HG02588 (cell line): Measurements from ENCODE around the gene PTEN.
"Not testable (repeated sequence)": the region's sequence is repeated elsewhere in the genome, so short reads cannot be mapped to it uniquely, and the experiment has no call there.

ENCODE experiments used
- ATAC-seq: cut with Tn5 transposase; IDR thresholded peaks from one replicate; pipeline ENCODE4 v1.9.1; 2021; ENCODE audit warnings: mild to moderate bottlenecking, moderate library complexity; ENCODE audit not compliant: unreplicated experiment

The PTEN gene

DNA sequence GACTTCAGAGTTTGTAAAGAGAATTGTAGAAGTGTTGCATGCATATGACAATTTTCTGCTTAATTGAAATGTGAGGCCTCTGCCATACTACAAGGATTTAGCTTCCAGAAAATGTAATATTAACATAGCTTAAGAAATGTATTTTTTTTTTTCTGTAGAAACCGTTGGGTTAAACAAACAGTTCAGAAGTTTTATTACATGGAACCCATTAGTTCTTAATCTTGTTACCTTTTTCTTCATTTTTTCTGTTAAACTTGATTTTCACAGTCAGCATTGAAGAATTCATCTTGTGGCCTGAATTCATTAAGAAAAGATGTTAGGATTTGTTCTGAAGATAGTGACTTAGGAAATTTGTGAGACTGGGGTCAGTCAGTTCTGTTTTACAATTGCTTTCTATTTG lies 4.9 kb downstream of the PTEN start:
- ATAC-seq = no peak

DNA sequence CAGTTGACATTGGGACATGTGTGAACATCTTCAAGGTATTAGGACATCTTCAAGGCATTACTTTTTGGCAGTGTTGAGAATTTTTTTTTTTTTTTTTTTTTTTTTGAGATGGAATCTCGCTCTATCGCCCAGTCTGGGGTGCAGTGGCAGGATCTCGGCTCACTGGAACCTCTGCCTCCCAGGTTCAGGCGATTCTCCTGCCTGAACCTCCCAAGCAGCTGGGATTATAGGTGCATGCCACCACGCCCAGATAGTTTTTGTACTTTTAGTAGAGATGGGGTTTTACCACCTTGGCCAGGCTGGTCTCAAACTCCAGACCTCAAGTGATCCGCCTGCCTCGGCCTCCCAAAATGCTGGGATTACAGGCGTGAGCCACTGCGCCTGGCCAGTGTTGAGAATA lies 5.7 kb downstream of the PTEN start:
- not testable (repeated sequence) for ATAC-seq

DNA sequence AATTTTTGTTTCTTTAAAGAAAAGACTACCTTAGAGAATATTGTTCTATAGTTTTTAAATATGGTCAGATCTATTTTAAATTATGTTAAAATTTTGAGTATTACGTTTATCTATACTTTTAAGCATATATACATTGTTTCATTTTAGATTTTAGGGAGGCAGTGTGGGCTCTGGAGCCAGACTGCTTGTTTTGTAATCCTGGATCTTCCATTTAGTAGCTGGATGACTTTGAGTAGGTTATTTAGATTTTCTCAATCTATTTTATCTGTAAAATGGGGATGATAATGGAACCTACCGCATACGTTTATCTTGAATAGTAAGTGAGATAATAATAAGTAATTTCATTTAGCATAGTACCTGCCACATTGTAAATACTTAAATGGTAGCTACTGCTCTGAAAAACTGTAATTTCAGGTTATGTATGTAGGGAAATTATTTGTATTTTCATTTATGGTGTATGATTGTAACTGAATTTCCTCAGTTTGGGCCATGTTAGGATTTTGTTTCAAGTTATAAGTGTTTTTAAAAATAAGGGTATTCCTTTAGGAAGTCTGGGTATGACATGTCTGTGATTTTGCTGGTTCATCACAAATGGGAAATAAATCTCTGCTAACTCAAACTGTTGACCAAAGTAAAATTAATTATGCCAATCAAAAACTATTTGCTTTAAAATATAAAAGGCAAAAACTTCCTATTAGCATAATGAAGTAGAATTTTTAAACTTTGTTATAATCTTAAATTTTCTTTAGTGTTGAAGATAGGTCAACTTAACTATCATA lies 6.5 kb downstream of the PTEN start:
- ATAC-seq = no peak

DNA sequence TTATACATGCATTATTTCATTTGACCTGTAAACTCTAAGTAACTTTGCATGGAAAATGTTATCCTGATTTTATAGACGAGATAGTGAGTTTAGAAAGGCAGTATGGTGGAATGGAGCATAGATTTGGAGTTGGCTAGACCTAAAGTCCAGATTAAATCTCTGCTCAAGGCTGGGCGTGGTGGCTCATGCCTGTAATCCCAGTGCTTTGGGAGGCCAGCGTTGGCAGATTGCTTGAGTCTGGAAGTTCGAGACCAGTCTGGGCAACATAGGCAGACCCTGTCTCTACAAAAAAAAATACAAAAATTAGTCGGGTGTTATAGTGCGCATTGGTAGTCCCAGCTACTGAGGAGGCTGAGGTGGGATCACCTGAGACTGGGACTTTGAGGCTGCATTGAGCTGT lies 9.4 kb downstream of the PTEN start:
- ATAC-seq = no peak

DNA sequence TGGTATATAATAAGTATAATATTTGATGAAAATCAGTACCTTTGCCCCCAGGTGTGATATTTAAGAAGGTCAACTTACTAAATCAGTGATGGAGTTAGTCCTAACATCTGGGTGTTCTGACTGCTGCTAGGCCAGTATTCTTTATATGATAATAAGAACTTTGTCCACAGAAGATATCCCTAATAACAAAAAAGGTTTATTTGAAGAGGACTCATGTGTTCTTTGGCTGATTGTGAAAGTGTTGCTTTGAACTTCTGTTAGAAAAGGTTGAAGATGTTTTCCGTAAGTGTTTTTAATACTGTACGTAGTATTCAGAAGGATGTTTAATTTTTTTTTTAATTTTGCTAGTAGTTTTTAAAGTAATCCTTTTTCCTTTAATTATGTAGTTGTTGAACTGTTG lies 10.2 kb downstream of the PTEN start:
- ATAC-seq = no peak

DNA sequence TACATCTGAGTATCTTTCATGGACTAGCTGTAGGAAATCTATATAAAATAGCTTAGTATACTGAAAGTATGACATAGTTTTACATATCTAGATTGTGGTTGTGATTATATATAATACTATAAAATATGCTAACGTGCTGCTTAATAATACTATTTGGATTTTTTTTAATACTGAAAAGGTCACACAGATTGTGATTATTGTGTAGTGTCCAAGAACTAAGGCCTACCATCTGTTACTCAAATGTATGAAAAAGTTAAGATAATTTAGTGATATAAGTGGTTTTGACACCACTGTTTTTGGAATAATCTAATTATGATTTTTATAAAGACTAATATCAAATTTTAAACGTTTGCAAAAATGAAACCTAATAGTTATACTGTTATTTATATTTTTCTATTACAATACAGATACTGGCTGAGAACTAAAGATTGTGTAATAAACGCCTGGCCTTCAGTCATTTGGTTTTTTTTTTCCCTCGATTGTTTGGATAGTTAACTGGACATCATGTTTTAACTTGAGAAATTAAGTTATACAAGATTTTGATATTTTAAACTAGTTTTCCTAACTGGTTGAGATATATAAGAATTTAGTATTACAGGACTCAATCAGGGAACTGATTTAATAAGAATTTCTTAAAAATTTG lies 12.6 kb downstream of the PTEN start:
- no peak for ATAC-seq

DNA sequence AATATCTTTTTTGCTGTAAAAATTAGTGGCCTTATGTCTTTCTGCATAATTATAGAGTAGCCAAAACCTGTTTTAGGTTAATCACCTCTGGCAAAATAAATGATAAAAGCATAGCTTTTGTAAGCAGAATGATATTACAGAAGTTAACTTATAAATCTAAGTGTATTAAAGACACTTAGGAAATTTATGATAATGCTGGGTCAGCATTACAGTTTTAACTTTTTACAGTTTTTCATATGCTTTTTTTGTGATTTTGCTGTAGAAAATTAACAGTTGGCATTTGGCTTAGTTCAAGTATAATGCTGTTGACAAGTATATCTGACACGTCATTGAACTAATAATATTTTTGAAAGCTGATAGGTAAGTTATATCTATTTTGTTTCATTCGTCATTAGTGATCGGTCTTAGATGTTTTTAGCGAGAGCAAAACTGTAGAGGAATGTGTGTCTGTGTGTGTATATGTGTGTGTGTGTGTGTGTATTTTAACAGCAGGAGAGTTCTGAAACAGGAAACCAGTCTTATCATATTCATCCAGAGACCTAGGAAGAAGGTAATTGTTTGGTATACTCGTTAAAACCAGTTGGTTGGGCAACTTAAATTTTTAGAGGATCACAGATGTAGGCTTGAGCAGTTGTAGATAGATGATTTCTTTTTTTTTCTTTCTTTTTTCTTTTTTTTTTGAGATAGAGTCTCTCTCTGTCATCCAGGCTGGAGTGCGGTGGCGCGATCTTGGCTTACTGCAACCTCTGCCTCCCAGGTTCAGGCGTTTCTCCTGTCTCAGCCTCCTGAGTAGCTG lies 15.4 kb downstream of the PTEN start:
- ATAC-seq = no peak

DNA sequence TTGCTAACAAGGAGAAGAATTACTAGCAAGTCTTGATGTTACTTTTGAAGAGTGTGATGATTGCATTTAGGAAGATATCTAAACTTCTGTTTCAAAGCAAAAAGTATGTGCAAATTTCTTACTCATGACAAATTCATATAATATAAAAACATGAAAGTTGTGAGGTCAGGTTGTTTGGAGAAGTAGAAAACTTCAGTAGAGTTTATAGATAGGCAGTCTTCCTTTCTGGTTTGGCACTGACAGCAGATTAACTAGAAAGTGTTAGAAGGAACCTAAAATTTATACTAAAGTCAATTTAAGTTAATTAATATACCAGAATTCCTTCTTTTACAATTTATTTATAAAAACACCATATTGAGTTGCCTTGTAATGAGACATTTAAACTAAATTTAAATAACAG lies 16.9 kb downstream of the PTEN start:
- ATAC-seq = no peak

DNA sequence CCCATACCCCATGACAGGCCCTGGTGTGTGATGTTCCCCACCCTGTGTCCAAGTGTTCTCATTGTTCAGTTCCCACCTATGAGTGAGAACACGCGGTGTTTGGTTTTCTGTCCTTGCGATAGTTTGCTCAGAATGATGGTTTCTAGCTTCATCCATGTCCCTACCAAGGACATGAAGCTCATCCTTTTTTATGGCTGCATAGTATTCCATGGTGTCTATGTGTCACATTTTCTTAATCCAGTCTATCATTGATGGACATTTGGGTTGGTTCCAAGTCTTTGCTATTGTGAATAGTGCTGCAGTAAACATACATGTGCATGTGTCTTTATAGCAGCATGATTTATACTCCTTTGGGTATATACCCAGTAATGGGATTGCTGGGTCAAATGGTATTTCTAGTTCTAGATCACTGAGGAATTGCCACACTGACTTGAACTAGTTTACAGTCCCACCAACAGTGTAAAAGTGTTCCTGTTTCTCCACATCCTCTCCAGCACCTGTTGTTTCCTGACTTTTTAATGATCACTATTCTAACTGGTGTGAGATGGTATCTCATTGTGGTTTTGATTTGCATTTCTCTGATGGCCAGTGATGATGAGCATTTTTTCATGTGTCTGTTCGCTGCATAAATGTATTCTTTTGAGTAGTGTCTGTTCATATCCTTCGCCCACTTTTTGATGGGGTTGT lies 18.1 kb downstream of the PTEN start:
- not testable (repeated sequence) for ATAC-seq

DNA sequence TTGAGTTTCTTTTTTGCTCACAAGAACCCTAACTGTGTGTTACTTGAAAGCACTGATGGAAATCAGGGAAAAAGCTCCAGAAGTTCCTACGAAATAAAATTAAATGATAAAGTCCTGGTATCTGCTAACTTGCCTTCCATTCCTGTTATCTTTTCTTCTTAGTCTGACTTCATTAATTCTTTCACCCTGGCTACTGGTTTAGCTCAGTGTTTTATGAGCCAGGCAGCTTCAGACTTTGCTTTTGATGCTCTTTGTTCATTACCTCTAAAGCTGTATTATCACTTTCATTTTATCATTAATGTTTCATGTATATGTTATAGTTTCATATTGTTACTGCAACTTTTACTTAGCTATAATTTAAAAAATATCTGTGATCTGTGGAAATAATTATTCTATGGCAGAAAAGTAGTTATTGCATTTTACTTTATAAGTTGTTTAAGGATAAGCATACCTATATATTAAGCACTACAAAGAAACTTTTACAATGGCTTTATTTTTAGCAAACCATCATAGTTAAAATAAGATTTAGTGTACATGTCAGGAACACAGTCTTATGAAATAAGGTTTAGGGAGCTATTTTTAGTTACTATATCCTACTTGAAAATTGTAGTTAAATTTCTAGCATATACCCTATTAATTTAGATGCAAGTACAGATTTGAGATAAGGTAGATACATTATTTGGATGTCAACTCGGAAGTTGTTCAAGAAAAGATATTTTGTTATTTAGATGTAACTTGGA lies 19.3 kb downstream of the PTEN start:
- ATAC-seq = no peak

DNA sequence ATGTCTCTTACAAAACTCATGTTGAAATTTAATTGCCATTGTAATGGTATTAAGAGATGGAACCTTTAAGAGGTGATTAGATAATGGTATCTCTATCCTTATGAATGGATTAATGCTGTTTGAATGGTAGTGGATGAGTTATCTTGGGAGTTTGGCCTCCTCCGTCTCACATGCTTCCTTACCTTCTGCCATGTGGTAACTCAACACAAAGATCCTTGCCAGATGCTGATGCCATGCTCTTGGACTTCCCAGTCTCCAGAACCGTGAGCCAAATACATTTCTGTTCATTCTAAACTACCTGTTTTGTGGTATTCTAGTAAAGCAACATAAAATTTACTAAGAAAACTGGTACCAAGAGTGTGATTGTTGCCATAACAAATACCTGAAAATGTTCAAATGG lies 23.2 kb downstream of the PTEN start:
- ATAC-seq = no peak

DNA sequence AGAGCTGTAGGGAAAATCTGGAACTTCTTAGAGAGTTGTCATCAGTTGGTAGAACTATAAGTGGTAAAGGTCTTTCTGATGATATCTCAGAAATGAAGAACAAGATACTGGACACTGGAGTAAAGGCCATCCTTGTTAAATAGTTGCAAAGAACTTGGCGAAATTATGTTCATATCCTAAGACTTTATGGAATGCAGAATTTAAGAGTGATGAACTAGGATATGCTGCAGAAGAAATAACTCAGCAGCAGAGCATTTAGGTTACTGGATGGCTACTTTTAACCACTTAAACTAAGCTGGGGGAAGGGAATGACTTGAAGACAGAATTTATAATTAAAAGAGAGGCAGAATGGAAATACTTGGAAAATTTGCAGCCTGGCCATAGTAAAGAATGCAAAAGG lies 23.7 kb downstream of the PTEN start:
- no peak for ATAC-seq

DNA sequence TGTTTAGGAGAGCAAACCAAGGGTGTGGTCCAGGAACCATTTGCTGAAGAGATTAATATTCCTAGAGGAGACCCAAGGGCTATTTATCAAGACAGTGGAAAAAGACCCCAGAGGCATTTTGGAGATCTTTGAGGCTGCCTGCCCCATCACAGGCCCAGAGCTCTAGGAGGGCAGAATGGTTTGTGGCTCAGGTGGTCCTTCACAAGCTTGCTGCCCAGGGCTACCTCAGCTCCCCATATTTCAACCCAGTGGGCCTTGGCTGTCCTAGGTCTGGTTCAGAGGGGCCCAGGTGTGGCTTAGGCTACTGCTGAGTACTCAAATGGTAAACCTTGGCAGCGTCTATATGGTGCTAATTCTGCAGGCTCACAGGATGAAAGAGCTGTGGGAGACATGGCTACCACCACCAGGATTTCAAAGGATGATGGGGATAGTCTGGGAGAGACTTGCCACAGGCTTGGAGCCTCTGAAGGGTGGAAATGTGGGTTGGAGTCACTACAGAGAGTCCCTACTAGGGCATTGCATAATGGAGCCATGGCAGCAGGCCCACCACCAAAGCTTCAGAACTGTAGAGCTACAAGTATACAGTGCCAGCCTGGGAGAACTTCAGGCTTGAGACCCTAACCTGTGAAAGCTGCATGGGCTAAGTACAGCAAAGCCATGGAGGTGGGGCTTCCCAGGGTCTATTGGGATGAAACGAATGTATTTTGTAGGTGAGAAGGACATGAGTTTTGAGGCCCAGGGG lies 24.3 kb downstream of the PTEN start:
- ATAC-seq = no peak

DNA sequence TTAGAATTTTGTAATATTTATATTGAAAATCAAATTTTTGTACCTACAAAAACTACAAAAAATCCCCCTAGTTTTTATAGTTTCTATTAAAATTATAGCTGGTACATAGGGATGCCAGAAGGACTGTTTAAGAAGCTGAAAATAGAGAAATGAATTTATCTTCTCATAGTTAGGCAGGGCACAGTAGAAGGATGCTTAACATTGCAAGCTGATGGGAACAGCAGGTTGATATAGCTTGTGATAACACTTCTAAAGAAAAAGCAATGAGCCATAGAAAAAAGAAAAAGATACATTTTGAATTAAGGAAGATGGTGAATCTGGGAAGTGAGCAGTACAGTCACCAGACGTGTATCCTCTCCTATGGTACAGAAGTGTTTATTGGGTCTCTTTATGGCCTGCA lies 32.0 kb downstream of the PTEN start:
- no peak for ATAC-seq

DNA sequence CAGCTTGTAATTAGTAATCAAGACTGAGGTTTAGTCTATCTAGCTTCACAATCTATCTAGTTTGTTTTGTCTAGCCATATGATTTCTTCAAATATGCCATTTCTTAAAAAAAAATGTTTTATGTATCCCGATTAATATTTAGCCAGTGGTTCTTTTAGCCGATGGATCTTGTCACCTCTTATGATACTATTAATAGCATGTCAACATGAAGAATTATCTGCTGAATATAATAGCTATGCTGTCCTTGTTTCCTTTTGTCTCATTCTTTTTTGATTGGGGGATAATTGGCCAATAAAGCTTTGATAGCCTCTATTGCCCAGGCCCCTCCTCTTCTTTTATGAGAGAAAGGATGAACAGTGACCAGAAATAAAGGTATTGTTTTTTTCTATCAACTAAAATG lies 32.8 kb downstream of the PTEN start:
- ATAC-seq = no peak

DNA sequence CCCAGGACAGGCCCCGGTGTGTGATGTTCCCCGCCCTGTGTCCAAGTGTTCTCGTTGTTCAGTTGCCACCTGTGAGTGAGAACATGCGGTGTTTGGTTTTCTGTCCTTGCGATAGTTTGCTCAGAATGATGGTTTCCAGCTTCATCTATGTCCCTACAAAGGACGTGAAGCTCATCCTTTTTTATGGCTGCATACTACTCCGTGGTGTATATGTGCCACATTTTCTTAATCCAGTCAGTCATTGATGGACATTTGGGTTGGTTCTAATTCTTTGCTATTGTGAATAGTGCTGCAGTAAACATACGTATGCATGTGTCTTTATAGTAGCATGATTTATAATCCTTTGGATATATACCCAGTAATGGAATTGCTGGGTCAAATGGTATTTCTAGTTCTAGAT lies 34.5 kb downstream of the PTEN start:
- not testable (repeated sequence) for ATAC-seq

DNA sequence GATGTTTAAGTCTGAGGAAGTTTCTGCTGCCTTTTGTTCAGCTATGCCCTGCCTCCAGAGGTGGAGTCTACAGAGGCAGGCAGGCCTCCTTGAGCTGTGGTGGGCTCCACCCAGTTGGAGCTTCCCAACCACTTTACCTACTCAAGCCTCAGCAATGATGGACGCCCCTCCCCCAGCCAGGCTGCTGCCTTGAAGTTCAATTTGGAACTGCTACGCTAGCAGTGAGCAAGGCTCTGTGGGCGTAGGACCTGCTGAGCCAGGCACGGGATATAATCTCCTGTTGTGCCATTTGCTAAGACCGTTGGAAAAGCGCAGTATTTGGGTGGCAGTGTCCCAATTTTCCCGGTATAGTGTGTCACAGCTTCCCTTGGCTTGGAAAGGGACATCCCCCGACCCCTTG lies 40.0 kb downstream of the PTEN start:
- not testable (repeated sequence) for ATAC-seq

DNA sequence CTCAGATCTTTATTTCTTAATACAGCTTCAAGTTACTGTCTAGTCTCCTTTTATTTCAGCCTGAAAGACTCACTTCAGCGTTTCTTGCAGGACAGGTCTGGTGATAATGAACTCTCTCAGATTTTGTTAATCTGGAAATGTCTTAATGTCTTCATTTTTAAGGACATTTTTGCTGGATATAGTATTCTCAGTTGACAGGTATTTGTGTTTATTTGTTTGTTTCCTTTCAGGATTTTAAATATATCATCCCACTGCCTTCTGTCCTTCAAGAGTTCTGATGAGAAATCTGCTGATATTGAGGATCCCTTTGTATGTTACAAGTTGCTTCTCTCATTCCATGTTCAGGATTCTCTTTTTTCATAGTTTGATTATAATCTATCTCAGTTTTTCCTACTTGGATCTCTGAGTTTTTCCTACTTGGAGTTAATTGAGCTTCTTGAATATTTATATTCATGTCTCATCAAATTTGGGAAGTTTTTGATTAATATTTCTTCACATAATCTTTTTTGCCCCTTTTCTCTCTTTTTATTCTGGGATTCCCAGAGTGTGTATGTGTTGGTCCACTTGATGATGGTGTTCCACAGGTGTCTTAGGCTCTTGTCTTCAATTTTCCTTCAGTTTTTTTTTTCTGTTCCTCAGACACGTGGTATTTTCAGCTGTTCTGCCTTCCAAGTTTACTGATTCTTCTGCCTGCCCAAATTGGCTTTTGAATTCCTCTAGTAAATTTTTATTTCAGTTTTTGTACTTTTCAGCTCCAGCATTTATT lies 49.9 kb downstream of the PTEN start:
- no peak for ATAC-seq

DNA sequence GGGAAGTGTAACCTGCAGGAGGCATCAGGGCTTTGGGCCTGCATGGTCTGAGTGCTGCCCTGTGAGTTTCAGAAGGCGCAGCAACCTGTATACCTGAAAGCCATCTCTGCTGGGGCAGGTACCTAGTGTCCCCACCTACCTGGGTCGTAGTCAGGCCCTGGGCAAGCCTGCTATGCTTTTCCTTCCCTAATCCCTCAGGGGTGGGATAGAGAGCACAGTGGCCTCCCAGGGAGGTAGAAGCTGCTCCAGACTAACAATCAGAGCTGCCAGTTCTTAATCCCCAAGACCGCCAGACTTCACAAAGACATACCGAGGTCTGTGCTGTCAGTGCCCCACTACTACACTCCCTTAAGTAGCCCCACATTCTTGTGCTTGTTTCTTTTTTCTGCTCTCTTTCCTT lies 52.0 kb downstream of the PTEN start:
- no peak for ATAC-seq
